ENCODE results near the gene CEACAM19.

DNA sequence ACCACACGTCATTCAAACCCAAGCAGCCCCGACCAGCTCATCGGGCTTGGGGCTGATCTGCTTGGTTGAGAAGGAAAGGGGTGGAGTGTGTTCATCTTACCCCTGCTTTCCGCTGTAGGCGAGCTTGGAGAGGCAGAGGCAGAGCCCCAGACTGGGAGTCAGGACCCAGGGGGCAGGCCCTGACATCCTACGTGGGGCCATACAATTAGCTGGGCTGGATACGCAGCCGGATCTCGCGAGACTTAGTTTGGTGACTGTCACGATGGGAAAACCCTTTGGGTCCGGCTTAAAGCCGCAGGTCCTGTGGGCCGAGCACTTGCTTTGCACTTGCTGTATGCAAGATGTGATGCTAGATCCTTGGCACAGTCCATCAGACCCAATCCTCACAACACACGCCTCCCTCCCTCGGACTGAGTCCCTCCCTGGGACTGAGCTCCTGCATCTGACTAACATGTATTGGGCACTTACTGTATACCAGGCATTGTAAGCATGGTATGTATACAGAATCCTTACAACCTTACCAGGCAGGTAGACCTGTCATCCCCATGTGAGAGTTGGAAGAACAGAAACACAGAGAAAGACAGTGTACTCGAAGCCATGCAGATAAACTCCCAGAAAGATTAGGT is 31.4 kb downstream of the CEACAM19 start:
- TF ChIP-seq POLR2A (IDR thresholded peaks at IDR 0.05), result no peak
- TF ChIP-seq, protein P1, sequence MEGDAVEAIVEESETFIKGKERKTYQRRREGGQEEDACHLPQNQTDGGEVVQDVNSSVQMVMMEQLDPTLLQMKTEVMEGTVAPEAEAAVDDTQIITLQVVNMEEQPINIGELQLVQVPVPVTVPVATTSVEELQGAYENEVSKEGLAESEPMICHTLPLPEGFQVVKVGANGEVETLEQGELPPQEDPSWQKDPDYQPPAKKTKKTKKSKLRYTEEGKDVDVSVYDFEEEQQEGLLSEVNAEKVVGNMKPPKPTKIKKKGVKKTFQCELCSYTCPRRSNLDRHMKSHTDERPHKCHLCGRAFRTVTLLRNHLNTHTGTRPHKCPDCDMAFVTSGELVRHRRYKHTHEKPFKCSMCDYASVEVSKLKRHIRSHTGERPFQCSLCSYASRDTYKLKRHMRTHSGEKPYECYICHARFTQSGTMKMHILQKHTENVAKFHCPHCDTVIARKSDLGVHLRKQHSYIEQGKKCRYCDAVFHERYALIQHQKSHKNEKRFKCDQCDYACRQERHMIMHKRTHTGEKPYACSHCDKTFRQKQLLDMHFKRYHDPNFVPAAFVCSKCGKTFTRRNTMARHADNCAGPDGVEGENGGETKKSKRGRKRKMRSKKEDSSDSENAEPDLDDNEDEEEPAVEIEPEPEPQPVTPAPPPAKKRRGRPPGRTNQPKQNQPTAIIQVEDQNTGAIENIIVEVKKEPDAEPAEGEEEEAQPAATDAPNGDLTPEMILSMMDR (IDR thresholded peaks at IDR 0.05), result no peak

Data from ovary (tissue), 3 donors.